ENCODE results near the gene LY6G6F. TPM values are rescaled to one million over a fixed set of nuclear protein-coding genes. Genes with fewer than 3 reads are reported as not detected.

The LY6G6F gene
- total and polyA plus RNA-seq, 10 of the 15 experiments (the other 5 are each of a cell fraction or from before 2014, with no cell fraction given), result not detected

DNA sequence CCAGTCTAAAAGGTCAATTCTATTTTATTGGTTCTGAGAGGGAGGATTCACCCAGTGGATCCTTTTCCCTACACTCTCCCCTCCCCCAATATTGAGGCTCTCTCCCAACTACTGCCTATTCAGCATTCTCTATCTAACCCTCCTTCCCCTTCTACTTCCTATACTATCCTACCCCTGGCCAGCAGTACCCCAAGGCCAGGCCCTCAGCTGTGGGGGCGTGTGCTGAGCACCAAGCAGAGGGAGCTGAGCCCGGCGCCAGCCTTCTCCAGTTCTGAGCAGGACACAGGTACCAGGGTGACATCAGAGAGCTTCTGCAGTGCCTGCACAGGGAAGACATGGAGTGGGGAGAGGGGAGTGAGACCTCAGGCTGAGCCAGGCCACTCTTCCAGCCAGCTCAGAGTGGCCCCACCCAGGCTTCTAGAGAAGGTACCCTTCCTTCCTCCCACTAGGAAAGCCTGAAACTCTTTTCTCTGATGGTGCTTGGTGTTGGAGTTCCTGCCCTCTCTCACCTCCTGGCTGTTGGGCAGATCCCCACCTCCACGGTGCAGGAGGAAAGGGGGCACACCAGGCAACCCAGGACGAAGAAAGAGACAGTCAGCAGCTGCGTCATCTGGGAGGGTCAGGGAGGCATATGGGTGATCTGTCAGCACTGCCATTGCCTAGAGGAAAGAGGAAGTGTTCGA lies 20.5 kb downstream of the LY6G6F start:
- Histone ChIP-seq H4K20me1 (ENCODE audit: control insufficient read depth, insufficient read depth) (no peaks in the 10 kb centered on the region), H3K79me2 (ENCODE audit: control insufficient read depth, insufficient read depth, low read length) (no peaks in the 10 kb centered on the region), H3K4me3 (no peak overlapping the region), H2AFZ (ENCODE audit: control insufficient read depth, low read depth, low read length) (peak overlapping the region; percentile 86), H3K27ac (ENCODE audit: control insufficient read depth, insufficient read depth) (peak overlapping the region; percentile 60), H3K4me1 (ENCODE audit: control insufficient read depth, insufficient read depth, low read length) (peaks cover 24% of the 10 kb centered on the region), H3K36me3 (ENCODE audit: control insufficient read depth in 2 of 2, insufficient read depth in 2 of 2, low read length in 1 of 2) (peaks cover 0 to 7% of the 10 kb centered on the region in 2 experiments; a peak in 3 of 4 replicates), H3K9ac (ENCODE audit: control insufficient read depth, insufficient read depth, low read length) (0 out of 2 replicates have a peak overlapping the region, but pooled peaks have one; percentile 15), H3K9me3 (replicated peaks; ENCODE audit: control insufficient read depth, insufficient read depth, low read length) (no peaks in the 10 kb centered on the region), H3K27me3 (replicated peaks in 1 of 2; ENCODE audit: control insufficient read depth in 2 of 2, insufficient read depth in 2 of 2, low read length in 1 of 2) (no peaks in the 10 kb centered on the region), H3K4me2 (ENCODE audit: control insufficient read depth, insufficient read depth) (peak overlapping the region; percentile 41; the same call in 1 of the 2 replicates)
- FAIRE-seq (peak; percentile 99), ATAC-seq (peak; percentile 44), DNase-seq (ENCODE audit: low read depth, low spot score) (no peak)
- intact Hi-C loops (cut with micrococcal nuclease; ENCODE audit: unreplicated experiment), result no loop called here
- SMC1A ChIA-PET (ENCODE audit: uncharacterized antibody, unreplicated experiment), result interaction anchor here (1.7 to 5.3 kb wide), 3 partner anchors 12 to 103 kb away, joined by 6 to 45 read pairs (median 7); partner anchors contain the start of genes CLIC1 and MSH5
- POLR2A ChIA-PET, result interaction anchor here (1.0 to 1.6 kb wide), 5 partner anchors 9 to 104 kb away, joined by 3 to 6 read pairs (median 5); partner anchors contain the start of genes ABHD16A and CLIC1
- in situ Hi-C loops (cut with MboI), result no loop called here
- WGBS (ENCODE audit: insufficient coverage, insufficient replicate concordance, low lambda C conversion rate, missing lambda C conversion rate), result 44% methylated on average over 7 of the region's 7 CpGs
- BruUV-seq (replicated peaks), result no TSS peak
- CTCF ChIA-PET, result interaction anchor here (0.6 to 15.8 kb wide), 5 partner anchors 8 to 132 kb away, joined by 3 to 208 read pairs (median 4); partner anchors contain the start of gene MSH5
- RAD21 ChIA-PET (ENCODE audit: unreplicated experiment), result interaction anchor here (1.4 kb wide), 2 partner anchors 11 to 103 kb away, joined by 5 to 11 read pairs; no protein-coding TSS in a partner anchor
- TF ChIP-seq ZSCAN29 (IDR thresholded peaks at IDR 0.05) (no peak), SMAD5 (IDR thresholded peaks at IDR 0.05; ENCODE audit: low read depth) (no peak), TCF7 (IDR thresholded peaks at IDR 0.05; ENCODE audit: borderline replicate concordance) (no peak), POLR2A (IDR thresholded peaks at IDR 0.05; ENCODE audit: low read depth, low read length) (peak; percentile 61), NR2F1 (conservative IDR thresholded peaks at IDR 0.05) (no peak), YY1 (IDR thresholded peaks at IDR 0.05; ENCODE audit: low read depth, low read length) (0 out of 2 replicates have a peak, but pooled peaks have one; percentile 51), ZNF207 (IDR thresholded peaks at IDR 0.05; ENCODE audit: borderline replicate concordance) (no peak), SPI1 (IDR thresholded peaks at IDR 0.05; ENCODE audit: borderline replicate concordance, insufficient read depth, low read depth, low read length) (peak; percentile 98), ZNF384 (IDR thresholded peaks at IDR 0.05; ENCODE audit: borderline replicate concordance, low read depth, low read length) (no peak), CHD2 (IDR thresholded peaks at IDR 0.05; ENCODE audit: borderline replicate concordance, low read depth, low read length) (no peak), CREB1 (IDR thresholded peaks at IDR 0.05; ENCODE audit: low read depth) (peak; percentile 71), STAT3 (IDR thresholded peaks at IDR 0.05; ENCODE audit: low read depth, low read length) (no peak), MYC (IDR thresholded peaks at IDR 0.05; ENCODE audit: insufficient read depth, insufficient read length, insufficient replicate concordance, low read length, severe bottlenecking) (no peak), RELB (IDR thresholded peaks at IDR 0.05; ENCODE audit: low read depth) (no peak), JUNB (IDR thresholded peaks at IDR 0.05) (no peak), ZZZ3 (IDR thresholded peaks at IDR 0.05; ENCODE audit: control insufficient read depth, insufficient read length, low read depth) (no peak), BMI1 (IDR thresholded peaks at IDR 0.05; ENCODE audit: borderline replicate concordance) (no peak), CREM (IDR thresholded peaks at IDR 0.05; ENCODE audit: low read depth) (peak; percentile 64; the same call in 1 of the 2 replicates)
- TF ChIP-seq, protein P1, sequence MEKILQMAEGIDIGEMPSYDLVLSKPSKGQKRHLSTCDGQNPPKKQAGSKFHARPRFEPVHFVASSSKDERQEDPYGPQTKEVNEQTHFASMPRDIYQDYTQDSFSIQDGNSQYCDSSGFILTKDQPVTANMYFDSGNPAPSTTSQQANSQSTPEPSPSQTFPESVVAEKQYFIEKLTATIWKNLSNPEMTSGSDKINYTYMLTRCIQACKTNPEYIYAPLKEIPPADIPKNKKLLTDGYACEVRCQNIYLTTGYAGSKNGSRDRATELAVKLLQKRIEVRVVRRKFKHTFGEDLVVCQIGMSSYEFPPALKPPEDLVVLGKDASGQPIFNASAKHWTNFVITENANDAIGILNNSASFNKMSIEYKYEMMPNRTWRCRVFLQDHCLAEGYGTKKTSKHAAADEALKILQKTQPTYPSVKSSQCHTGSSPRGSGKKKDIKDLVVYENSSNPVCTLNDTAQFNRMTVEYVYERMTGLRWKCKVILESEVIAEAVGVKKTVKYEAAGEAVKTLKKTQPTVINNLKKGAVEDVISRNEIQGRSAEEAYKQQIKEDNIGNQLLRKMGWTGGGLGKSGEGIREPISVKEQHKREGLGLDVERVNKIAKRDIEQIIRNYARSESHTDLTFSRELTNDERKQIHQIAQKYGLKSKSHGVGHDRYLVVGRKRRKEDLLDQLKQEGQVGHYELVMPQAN (conservative IDR thresholded peaks at IDR 0.05), result no peak
- TF ChIP-seq, protein P2, sequence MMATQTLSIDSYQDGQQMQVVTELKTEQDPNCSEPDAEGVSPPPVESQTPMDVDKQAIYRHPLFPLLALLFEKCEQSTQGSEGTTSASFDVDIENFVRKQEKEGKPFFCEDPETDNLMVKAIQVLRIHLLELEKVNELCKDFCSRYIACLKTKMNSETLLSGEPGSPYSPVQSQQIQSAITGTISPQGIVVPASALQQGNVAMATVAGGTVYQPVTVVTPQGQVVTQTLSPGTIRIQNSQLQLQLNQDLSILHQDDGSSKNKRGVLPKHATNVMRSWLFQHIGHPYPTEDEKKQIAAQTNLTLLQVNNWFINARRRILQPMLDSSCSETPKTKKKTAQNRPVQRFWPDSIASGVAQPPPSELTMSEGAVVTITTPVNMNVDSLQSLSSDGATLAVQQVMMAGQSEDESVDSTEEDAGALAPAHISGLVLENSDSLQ (IDR thresholded peaks at IDR 0.05), result 0 out of 2 replicates have a peak, but pooled peaks have one; percentile 36

Data from GM12878 (cell line).